Activated CD4-positive, alpha-beta T cell treated with anti-CD3 and anti-CD28 coated beads for 1 hour (primary cell): Measurements from ENCODE around the gene GALNT18.
"Not testable (repeated sequence)": the region's sequence is repeated elsewhere in the genome, so short reads cannot be mapped to it uniquely, and the experiment has no call there.

Experiments used
- DNase-seq: peaks from one replicate; pipeline ENCODE4 v3.0.0-alpha.2; 2020

GALNT18 gene

GRCh38 chr11:11450744-11451362 lies 171.0 kb downstream of the GALNT18 start:
- no peak for DNase-seq

- DNase-seq, result no peak
These were observed 172.5 kb downstream of the GALNT18 start for GRCh38 chr11:11449327-11449726.

- DNase-seq, result no peak
These were observed 173.2 kb downstream of the GALNT18 start for GRCh38 chr11:11448626-11449025.

- not testable (repeated sequence) for DNase-seq
These were observed 174.2 kb downstream of the GALNT18 start for GRCh38 chr11:11447601-11448000.

DNA sequence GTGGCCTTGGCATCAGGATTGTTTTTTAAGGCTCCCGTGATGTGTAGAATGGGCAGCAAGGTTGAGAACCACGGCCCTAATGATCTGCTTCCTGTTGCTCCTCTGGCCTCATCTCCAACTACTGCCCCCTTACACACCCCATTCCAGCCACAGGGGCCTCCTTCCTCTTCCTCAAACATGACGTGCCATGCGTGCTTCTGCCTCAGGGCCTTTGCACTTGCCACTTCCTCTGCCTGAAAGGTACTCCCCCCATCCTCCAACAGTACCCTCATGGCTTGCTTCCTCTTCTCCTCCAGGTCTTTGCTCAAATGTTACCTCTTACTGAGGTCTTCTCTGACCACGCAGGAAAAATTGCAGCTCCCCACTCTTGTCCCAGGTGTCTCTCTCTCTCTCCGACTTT lies 174.8 kb downstream of the GALNT18 start:
- no peak for DNase-seq

- DNase-seq, result no peak
These were observed 175.2 kb downstream of the GALNT18 start for GRCh38 chr11:11446564-11446963.

GRCh38 chr11:11445441-11446185 lies 176.2 kb downstream of the GALNT18 start:
- DNase-seq, result no peak

DNA sequence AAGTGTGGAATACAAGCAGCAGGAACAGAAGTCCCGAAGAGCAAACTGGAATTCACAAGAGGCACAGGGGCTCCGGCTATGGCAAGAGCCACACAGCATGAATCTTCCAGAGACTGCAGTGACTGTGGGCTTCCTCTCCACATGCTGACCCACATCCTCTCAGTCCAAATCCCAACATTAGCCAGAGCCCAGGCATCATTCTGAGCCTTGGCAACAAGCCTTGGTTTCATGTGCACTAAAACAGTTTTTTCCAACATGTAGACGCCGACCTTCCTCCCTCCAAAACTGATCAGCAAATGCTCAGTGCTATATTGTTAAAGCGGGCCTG lies 177.0 kb downstream of the GALNT18 start:
- DNase-seq, result no peak

GRCh38 chr11:11444027-11444803 lies 177.6 kb downstream of the GALNT18 start:
- no peak for DNase-seq

DNA sequence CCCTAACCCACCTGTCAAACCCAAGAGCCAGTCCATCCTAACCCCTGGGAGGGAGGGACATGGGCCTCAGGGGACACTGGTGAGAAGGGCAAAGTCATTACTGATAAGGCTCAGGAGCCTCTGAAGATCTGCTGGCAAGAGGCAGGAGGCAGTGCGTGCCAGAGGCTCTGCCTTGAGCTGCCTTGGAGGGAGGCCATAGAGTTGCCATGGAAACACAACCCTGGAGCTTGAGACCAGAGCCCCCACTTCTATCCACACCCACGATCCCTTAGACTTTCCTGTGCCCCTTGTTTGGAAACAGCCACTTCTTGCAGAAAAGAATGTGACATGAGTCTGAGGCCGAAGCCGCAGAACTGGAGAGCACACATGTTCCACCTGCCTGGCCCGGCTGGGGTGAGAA lies 179.0 kb downstream of the GALNT18 start:
- DNase-seq, result no peak

DNA sequence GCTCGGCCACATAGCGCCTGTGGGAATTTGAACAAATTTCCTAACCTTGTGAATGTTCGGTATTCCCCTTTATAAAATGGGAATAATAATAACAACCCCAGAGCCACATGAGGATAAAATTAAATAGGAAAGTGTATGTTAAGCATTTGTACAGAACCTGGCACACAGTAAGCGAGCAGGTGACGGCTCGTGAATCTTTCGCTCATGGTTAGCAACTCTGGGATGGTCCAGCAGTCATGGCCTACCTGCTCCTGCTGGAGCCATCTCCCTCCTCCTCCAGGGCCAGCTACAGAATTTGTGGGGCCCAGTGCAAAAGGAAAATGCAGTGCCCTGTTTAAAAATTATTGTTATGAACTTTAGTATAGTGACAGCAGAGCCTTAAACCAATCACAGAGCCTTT lies 180.3 kb downstream of the GALNT18 start:
- no peak for DNase-seq

GRCh38 chr11:11441091-11441490 lies 180.7 kb downstream of the GALNT18 start:
- DNase-seq, result no peak

- DNase-seq, result no peak
These were observed 181.7 kb downstream of the GALNT18 start for GRCh38 chr11:11440144-11440543.

GRCh38 chr11:11439591-11439990 lies 182.2 kb downstream of the GALNT18 start:
- no peak for DNase-seq

DNA sequence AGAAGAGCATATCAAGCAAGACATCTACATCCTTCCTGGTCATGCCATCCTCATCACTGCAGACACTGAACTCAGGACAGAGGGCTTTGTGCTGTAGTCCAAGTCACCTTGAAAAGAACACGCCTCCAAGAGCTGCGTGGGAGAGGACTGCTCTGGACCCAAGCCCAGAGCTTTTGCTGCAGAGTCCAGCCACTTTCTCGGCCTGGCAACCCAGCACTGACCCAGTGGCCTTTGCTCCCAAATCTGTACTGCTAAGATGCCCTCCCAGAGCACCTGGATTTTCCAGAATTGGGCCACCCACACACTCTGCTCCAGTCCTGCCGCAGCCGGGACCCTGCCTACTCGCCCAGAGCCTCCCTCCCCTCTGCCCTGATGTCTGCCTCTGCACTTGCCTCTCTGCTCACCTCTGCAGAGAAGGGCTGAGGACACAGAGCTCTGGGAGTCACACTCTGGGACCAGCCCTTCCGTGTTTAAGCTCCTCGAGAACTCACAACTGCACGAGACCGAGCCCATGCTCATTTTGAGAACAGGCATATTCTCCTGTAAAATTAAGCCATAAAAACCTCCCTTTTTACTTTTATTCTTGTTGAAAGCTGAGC lies 185.0 kb downstream of the GALNT18 start:
- no peak for DNase-seq

DNA sequence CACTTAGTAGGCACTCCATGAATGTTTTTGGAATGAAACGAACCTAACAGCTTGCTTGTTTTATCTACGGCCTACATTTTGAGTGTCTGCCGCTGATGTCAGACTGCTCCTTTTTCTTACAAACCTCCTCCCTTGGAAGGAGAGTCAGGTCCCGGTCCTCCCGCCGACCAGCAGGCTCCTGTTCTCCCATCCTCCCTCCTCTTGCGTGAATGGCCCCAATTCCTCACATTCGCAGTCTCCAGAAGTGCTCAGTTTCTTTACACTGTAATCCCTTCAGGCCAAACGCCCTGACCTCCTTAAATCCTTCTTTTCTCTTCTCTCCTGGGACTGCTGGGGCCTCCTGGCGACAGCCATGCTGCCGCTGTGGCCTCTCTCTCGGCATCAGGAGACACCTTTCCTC lies 186.2 kb downstream of the GALNT18 start:
- no peak for DNase-seq

GRCh38 chr11:11433960-11434359 lies 187.8 kb downstream of the GALNT18 start:
- DNase-seq, result no peak

DNA sequence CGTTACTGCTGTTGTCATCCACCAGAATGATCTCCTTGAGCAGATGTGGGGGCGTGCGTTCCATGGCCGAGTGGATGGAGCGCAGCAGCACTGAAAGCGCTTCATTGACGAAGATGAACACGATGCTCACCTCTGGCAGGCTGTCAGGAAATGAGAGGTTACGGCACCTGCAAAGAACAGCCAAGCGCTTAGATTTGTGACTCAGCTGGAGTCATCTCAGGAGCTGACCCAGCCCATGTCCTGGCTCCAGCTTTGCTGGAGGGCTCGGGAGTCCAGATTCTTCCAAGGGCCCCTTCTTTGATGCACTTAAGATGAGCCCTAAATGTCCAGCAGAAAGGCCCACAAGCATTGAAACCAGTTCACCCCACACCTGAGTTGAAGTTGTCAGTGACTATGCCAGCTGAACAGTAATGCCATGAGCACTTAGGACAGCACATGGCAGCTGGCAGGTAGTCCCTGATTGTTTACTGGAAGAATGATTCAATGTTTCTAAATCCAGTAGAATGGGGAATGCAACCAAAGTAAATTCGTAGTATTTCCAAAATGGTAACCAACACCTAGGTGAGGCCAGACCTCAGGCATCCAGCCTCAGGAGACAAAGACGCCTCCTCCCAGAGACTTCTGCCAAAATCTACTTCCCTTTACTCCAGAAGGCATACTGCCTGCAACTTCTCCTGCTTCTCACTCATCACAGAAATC lies 189.0 kb downstream of the GALNT18 start:
- DNase-seq, result no peak

DNA sequence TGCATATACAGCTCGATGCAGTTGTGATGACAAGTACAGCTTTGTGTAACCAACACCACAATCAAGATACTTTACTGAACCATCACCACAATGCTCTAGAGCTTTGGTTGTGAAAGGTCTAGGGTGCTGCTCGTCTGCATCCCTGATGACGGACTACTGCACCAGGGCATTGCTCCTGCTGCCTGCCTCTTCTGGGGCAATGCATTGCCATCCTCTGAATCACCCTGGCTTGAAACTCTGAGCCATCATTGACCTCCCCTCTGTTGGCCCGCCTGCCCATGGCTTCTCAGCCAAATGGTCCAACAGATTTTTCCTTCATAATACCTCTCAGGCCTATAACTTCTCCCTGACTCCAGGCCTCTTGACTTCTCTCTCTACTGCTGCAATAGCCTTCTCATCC lies 191.4 kb downstream of the GALNT18 start:
- no peak for DNase-seq

DNA sequence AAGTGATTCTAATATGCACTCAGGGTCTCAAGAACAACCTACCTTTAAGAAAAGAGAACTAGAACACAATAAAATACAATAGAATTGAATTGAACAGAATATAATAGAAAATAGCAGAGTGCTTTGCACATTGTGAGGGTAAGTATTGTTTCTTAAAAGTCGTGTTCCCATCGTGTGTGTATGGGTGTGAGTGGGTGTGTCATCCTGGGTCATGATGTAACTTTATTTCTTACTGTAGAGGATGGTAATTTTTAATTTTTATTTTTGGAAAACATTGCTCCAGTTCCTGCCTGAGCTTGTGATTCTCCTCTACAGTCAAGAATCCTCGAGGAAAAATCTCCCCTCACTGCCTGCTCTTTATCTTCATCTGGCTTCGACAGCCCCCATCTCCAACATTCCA lies 193.1 kb downstream of the GALNT18 start:
- no peak for DNase-seq

DNA sequence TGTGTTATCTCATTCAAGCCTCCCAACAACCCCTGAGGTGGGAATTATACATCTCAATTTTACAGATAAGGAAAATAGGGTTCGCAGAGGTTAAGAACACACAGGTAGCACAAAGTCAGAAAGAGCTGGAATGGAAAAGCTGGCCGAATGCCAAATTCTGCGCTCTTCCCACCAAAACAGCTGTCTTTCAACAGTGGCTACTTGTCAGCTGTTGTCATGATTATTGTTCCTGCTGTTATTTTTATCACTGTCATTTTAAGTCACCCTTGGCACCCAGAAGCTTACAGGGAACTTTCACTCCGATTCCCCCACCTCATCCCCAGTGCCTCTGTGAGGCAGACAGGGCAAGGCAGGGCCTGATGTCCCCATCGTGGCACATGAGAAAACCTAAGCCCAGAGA lies 194.3 kb downstream of the GALNT18 start:
- no peak for DNase-seq

GRCh38 chr11:11427140-11427539 lies 194.7 kb downstream of the GALNT18 start:
- no peak for DNase-seq
